ENCODE data around the gene KIRREL3.

The KIRREL3 gene

DNA sequence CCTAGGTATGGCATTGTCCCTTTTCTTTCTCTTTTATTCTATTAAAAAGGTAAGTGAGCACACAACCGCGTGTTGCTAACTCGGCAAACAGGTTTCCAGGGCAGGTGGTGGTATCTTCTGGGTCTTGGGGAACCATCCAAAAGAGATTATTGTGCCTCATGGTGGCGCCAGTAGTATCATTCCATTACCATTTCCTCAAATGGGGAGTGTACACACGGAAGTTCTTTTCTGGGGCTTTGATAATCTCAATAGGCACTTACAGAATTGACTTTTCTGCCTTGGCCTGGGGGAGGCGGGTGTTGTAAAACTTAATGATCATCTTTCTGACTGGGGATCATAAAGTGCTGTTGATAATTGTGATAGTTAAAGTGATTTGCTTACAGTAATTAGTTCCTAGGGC lies 234.1 kb downstream of the KIRREL3 start:
- no peak for DNase-seq

DNA sequence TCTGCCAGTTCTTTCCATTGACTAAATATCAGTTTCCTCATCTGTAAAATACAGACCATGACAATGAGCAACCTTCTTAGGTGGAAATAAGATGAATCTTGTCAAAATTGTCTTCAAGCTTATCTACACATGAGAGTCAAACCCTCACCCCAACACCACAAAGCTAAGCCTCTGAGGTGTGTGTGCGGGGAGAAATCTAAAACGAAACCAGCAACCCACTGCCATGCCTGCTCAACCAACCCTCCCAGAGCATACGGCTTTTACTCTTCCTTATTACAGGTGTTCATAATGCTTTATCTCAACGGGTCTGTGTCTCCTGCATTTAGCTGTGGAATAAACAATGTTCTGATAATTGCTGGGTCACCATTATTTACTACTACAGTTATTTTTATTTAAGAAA lies 235.4 kb downstream of the KIRREL3 start:
- no peak for DNase-seq

DNA sequence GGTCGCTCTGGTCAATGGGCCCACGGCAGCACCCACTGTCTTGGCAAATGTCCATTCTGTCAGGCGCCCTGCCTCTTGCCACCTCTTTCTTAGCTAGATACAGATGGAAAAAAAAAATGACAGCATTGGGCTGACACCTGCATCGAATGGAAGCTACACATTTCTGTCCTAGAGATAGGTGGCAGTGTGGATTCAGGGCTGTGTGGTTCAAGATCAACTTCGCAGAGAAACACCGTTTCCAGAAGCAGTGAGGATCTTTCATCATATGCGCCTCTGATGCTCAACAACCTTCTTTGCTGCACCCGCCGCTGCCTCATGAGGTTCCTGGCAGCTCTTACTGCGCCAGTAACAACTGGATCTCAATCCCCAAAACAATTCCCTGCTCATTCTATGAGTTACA lies 236.3 kb downstream of the KIRREL3 start:
- DNase-seq: no peak

DNA sequence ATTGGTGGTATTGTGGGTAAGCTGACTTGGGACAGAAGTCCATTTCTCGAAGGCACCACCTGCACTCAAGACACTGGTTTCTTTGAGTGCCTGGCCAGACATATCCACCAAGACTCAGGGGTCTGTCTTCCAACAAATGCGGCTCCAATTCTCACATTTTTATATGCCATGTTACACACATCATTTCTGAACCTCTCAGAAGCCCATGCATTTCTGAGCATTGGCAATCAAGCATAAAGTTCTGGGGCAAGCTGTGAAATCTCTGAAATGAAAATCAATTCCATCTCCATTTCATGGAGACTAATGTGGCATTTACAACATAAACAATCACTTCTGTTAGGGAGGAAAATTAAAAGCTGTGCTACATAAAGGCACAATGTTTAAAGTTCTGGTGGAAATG lies 243.7 kb downstream of the KIRREL3 start:
- DNase-seq: no peak

DNA sequence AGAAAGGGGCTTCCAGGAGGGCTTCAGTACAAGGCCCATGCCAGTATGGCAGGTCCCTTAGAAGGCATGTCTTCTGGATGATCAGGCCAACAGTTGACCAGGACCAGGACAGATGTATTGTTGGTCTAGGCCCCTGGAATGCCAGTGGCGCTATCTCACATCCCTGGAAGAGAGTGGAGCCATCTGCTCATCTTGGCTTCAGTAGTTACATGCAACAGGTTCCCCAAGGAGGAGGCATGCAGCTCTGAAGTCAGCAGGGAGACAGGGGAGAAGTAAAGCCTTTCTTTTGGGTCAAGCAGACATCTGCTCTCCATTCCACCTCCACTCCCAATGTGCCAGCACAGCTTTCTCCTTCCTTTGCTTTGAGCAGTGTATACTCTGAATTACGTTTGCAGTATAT lies 244.1 kb downstream of the KIRREL3 start:
- no peak for DNase-seq

DNA sequence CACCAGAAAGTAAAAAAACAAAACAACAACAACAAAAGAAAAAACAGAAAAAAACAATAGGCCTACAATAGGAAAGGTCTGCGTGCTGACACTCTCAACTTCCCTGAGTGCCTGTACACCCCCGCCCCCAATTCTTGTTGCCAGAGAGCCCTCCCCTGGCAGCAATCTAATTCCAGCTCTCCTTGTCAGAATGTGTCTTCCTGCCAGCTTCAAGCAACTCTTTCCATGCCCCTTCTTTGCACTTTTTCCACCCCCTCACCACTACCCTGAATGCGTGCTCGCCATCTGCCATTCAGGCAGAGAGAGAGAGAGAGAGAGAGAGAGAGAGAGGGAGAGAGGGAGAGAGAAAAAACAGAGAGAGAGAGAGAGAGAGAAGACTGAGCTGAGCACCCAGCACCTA lies 245.0 kb downstream of the KIRREL3 start:
- DNase-seq: no peak

DNA sequence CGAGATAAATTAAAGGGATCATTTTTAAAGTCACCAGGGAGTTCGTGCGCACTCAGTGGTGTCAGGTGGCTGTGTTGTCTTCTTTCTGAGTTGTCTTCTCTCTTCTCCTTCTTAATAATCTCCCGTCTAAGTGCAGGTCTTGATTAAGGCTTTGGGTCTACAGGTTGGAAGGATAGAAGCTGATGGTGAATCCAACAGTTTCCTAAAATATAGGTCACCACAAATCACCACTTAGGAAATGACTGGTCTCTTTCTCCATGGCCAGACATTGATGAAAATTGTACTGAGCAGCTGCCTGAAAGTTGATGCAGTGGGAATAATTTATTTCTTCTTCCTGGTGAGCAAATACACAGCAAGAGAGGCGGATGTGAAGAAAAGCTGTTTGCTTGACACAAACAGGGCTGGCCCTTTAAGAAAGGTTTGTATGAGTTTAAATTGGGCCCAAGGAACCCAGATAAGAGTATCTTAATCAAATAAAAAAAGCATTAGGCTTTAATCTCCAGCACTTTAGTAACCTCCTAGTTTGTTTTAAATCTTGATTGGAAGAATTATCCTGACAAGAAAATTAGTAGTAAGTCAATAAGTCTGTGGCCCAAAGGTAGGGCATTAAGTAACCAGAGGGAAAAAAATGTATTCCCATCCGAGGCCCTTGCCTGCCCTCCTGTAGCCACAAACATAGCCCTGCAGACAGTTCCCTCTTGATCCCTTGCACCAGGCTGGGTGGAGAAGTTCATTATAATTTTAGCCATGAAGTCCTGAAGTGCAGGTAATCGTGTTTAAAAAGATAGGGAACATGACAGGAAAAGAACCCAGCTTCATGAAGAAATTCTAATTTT lies 245.8 kb downstream of the KIRREL3 start:
- no peak for DNase-seq

DNA sequence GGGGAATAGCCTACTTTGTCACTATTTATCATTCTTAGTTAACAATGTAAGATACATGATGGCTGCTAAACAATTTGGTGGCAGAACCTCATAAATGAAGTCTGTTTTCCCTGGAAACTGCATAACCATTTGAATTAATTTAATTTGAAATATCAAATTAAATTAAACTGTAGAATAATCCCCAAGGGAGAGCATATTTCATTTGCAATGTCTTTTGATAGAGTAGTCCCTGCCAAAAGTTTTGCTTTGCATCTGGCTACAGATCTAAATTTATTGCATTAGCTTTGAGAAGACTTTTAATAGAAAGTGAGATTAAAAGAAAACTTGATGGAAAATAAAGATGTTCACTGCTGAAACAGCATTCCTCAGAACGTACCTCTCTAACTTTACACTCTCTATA lies 246.6 kb downstream of the KIRREL3 start:
- DNase-seq: no peak

DNA sequence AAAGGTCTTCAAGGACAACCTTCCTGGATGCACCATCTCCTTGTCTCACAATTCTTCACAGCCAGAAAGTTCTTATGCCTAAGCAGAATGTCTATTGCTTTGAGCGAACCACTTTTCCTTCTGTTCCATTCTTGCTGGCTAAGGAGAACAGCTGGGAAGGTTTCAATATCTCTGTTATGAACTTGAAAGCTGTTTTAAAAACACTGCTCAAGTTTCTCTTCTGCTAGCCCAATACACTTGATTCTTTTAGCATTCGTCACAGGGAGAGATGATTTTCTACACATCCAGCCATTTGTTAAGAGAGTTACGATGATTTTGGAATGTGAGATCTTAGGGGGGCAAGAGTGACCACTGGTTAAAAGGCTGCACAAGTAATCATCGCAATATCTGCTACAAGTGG lies 249.3 kb downstream of the KIRREL3 start:
- no peak for DNase-seq

DNA sequence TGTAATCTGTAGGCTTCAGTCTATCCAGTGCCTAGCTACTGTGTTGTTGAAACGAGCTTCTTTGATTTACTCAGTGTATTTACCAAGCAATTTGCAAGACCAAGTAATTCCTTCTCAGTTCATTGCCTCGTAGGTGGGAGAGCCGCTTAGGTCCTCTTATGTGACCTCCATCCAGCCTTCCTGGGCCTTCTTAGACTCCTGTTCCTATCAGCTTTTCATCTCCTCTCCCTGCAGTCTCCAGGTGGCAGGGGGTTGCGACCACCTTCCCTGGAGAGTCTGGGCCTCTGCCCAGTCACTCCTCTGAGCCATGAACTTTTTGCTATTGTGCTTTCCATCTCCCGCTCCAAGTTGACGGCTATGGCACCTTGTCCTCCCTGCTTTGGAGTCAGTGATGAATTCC lies 251.8 kb downstream of the KIRREL3 start:
- no peak for DNase-seq

DNA sequence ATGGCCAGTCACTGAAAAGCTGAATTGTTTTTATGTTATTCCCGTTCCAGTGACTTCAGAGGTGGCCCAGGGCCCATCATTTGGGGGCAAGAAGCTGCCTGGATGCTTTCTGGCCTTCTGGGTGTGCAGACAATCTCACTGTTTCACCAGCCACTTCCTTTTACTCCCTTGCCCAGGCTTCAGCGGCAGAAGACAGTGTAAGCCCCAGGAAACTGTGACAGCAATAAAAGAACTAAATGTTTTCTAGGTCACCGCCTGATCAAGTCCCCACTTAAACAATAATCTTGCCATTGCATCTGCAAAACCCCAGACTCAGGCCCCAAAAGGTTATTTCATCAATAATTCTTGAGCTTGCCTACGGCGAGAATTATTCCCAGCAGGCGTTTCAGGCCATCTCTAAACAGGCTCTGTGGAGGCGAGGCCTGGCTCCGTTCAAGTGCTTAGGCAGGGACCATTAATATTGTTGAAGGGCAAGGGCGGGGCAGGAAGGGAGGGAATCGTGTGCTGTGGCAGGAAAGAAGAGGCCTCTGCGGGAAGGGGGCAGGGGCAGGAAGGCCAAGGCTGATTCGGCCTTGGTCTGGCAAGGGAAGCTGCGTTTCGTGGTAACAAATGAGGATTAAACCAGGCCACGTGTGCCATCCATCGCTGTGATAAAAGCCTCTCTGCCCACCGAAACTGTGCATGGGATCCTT lies 252.3 kb downstream of the KIRREL3 start:
- DNase-seq: no peak

DNA sequence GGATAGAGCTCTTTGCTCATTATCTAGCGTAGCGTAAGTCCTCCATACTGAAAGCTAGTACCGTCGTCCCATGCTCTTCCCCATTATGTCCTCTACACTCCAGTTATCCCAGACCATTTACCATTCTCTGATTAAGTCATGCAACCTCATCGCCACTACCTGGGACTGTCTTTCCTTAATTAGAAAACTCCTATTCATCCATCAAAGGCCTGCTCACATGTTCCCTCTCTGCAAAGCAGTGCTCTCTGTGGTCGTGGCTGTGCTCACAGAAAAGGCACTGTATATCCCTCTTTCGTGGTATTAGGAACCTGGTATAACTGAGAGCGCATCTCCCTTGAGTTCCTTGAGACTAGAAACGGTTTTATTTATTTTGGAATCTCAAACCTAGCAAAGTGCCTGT lies 253.3 kb downstream of the KIRREL3 start:
- DNase-seq: no peak

DNA sequence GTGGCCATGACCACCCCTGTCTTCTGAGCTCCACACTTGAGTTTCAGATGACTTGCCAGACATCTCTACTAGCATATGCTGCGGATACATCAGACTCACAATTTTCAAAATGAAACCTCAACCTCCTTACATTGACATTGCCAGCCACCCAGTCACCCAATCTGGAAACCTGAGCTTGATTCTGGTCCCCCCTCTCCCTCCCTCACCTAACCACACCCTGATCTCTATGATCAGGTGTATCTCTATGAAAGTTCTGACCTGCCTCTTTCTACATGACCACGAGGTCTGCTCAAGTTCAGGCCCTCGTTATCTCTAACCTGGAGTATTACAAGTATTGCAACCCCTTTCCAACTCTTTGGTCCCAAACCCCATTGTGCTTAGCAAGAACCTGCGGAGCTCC lies 254.1 kb downstream of the KIRREL3 start:
- DNase-seq: no peak

DNA sequence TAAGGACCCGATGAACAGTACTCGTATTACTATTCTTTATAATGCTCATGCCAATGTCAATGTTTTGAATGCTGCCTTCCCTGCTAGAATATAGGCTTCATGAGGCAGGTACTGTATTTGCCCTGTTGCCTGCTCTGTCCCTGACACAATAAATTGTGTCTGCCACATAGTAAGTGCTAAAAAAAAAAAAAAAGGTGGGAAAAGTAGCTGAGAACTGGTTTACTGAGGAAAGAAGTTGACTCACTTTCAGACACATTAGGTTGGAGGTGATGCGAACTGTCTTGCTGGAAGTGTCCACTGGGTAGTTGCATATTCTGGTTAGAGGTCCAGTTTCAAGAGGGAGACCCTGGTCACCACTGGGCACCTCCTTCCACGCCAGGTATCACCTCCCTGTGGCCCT lies 255.9 kb downstream of the KIRREL3 start:
- DNase-seq: no peak

DNA sequence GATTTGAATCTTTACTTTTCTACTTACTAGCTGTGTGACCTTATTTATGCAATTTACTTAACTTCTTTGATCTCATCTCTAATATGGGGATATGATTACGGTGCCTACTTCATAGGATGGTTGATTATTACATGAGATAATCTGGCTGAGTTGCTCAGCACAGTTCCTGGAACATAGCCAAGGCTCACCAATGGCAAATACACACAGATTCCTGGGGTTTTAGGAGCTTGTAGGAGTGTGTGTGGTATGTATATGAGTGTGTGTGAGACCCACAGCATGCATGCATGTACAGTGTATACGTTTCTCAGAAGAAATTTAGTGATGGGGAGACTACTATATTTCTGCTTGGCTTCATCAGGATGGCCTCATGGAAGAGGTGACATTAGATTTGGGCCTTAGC lies 256.9 kb downstream of the KIRREL3 start:
- no peak for DNase-seq

DNA sequence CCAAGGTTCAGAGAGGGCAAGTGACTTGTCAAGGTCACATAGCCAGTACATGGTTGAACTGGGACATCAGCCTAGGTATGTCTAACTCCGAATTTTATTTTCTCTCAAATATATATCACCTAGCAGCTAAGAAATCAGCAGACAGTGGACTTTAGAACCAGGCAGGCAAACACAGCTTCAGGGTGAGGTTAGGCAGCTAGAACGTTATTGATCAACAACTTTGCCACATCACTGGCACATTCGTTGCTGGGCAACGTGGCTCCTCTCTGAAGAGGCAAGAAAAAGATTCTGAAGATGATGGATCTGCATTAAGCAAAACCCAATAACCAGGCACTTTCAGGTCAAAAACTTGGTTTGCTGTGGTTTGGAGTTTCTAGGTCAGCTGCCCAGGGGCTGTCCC lies 258.0 kb downstream of the KIRREL3 start:
- no peak for DNase-seq

DNA sequence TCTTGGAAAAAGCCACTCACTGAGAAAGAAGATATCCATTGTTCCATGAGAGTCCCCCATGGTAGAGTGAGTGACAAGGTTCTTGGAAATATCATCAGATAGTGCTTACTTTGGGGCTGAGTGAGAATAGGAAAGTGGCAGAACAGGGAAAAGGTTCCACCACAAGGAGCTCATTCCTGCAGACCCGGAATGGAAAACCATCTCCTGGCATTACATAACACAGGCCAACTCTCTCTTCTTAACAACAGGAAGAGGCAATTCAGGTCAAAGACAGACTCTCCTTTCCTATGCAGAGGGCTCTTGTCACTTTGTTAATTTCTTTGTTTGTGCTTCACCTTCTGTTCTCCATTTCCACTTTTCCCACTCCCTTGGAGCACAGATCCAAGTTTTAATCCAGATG lies 259.7 kb downstream of the KIRREL3 start:
- no peak for DNase-seq

DNA sequence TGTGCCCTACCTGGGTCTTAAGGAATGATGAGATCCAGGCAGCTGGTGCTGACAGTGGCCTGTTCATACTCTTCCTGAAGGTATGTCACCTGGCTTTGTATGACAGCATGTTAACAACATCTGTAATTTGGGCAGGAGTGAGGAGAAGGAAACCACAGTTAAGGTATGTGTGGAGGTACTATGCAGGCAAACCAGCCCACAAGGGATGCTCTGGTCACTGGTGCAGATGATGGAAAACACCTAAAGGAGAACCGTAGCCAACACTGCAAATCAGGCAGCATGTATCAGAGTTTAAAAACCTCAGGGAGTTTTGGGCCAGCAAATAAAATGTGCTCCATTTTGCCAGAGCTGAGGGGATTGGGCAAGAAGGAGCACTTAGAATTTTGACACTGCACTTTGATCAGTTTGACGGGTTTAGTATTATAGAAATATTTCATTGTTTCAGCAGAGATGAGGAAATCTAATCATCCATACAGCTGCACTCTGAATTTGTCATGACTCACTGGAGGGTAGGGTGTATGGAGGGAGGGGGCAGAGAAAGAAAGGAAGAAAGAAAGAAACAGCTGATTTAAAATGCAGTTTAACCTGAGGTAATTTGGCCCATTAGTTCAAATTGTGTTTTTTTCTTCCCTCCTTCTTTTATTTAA lies 260.9 kb downstream of the KIRREL3 start:
- no peak for DNase-seq

DNA sequence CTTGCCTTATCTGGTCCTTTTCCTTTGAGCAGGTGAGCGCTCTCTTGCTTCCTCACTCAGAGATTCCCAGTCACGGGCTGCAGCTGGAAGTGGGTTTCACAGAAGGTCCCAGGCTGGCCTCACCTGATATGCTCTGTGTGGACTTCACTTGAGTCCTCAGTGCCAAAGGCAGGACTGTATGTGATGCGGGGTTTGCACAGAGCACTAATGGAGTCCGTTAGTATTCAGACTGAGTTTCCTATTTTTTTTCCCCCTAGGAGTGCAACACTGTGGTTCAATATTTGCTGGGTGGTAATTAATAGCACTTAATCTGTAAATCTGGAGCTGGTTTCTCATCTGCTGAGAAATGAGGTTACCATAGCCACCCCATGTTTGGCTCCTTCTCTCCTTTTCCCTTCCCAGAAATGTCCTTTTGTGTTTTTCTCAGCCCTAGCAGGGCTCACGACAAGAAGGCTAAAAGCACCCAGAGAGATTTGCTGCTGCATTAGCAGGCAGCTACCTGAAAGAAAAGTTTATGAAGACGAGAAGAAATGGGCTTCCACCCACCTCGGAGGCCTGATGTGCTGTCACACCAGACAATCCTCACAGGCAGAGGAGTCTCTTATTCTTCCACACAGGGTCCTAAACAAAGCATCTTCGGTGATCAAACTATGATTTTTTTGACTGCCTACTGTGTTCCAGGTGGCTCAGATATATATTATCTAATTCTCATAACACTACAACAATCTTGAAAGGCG lies 262.1 kb downstream of the KIRREL3 start:
- no peak for DNase-seq

DNA sequence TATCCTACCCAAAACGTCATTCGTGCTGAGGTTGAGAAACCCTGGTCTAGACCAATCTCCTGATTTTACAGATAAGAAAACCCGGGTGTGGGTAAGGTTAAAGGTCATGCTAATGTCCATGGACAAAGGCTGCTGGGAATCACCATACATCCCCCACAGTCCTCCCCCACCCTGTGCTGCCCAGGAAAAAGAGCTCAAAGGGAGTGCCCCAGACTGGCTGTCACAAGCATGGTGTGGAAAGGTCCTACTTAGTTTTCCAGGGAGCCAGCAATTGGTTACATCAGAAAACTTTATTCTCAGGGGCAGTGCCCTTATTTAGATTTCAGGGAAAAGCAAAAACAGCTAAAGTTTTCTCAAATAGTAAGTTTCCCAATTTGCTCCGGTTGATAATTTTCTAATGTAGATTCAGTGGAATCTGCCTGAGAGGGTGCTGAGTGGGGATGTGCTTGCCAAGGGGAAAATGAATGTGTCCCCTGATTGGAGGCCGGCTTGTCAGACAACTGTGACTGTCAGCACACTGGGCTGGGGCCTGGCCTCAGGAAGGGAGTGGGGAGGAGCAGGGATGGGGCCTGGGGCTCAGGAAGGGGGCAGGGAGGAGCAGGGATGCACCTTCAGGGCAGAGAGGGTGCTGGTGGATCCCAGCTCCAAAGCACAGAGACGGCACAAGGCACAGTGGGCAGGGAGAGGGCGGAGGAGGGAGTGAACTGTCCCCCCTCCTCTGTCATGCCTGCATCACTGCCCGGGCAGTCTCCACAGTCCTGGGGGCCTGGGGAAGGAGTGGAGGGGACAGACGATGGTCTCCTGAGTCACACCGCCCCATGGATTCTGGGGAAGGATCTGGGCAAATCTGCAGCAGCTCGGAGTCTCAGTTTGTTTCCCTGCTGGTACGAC lies 263.6 kb downstream of the KIRREL3 start:
- DNase-seq: no peak

DNA sequence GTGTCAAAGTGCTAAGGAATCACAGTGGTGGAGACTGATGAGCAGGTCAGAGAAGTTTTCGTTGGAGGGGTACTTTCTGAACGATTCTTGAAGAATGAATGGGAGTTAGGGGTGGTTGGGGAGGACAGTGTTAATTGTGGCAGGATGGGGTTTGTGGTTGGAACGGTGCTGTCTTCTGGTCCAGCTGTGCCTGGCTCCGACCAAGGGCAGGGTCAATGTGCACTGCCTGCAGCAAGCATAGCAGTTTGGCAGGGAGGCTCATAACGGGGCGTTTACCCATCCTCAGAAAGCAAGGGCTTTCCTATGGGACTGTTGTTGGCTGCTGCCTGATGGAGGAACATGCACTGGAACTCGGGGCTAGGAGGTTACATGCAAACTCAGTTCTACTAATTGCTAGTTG lies 265.8 kb downstream of the KIRREL3 start:
- no peak for DNase-seq

DNA sequence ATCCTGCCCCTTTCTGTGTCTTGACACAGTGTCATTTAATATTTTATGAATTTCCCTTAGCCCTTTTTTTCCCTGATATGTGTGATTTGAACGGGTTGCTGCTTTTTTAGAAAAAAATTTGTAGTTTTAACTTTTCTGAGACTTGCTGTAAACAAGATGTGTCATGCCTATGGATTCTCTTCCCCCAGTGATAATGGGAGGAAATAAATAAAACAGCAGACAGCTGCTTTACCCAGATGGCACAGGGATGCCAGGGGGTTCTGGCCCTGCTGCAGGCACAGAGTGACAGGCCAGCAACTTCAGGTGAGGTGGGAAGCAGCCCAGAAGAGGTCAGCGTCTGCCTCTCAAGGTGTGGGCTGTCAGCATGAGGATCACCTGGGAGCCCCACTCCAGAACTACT lies 266.9 kb downstream of the KIRREL3 start:
- DNase-seq: no peak
